Liver (tissue), 9 donors: ENCODE results near the gene TP63. TPM values are rescaled to one million over a fixed set of nuclear protein-coding genes. Genes with fewer than 3 reads are reported as not detected.

ENCODE experiments used
- DNase-seq: peaks from one replicate; pipeline ENCODE4 v3.0.0-alpha.2; 2017; ENCODE audit warnings: low spot score
- H3K27ac ChIP-seq, 2 donors: one replicate each; pipeline ENCODE4 v1.7.0; 2013; ENCODE audit warnings: inconsistent platforms in 2 of 2, low read length in 2 of 2, control low read depth in 1 of 2, low read depth in 1 of 2, mild to moderate bottlenecking in 1 of 2
- H3K27me3 ChIP-seq, 4 donors: one replicate each; pipeline versions ENCODE4 v1.6.1 to v1.7.0; 2013; ENCODE audit warnings: low read length in 3 of 4, inconsistent platforms in 1 of 4, mild to moderate bottlenecking in 1 of 4, moderate library complexity in 1 of 4; ENCODE audit not compliant: control insufficient read depth in 4 of 4, insufficient read depth in 4 of 4
- H3K36me3 ChIP-seq, 4 donors: one replicate each; pipeline versions ENCODE4 v1.6.1 to v1.7.0; 2013; ENCODE audit warnings: low read length in 3 of 4, mild to moderate bottlenecking in 3 of 4, low read depth in 1 of 4, moderate library complexity in 1 of 4; ENCODE audit not compliant: control insufficient read depth in 4 of 4, insufficient read depth in 3 of 4
- H3K4me1 ChIP-seq, 4 donors: one replicate each; pipeline versions ENCODE4 v1.6.1 to v1.7.0; 2013; ENCODE audit warnings: low read length in 3 of 4, mild to moderate bottlenecking in 3 of 4, moderate library complexity in 1 of 4; ENCODE audit not compliant: control insufficient read depth in 4 of 4, insufficient read depth in 4 of 4
- H3K4me3 ChIP-seq, 3 donors: one replicate each; pipeline versions ENCODE4 v1.6.1 to v1.7.0; 2013; ENCODE audit warnings: low read length in 3 of 3, control low read depth in 1 of 3, low read depth in 1 of 3, mild to moderate bottlenecking in 1 of 3
- H3K9ac ChIP-seq, 2 donors: one replicate each; pipeline ENCODE4 v1.7.0; 2013; ENCODE audit warnings: low read length in 2 of 2, mild to moderate bottlenecking in 2 of 2, moderate library complexity in 2 of 2, control low read depth in 1 of 2, low read depth in 1 of 2
- H3K9me3 ChIP-seq, 4 donors: one replicate each; pipeline versions ENCODE4 v1.6.1 to v1.7.0; 2013; ENCODE audit warnings: low read length in 3 of 4; ENCODE audit not compliant: control insufficient read depth in 4 of 4
- ATF3 ChIP-seq: IDR thresholded peaks from 2 replicates; pipeline ENCODE4 v1.6.1; 2016; ENCODE audit warnings: antibody characterized with exemption
- FOXA1 ChIP-seq: IDR thresholded peaks from 2 replicates; pipeline ENCODE4 v1.6.1; 2016; ENCODE audit warnings: antibody characterized with exemption
- FOXA2 ChIP-seq: IDR thresholded peaks from 2 replicates; pipeline ENCODE4 v1.6.1; 2016; ENCODE audit warnings: antibody characterized with exemption
- GABPA ChIP-seq, 2 donors: IDR thresholded peaks in 1 of 2; conservative IDR thresholded peaks in 1 of 2; 2 replicates each; pipeline ENCODE4 v1.6.1; 2016; ENCODE audit warnings: antibody characterized with exemption in 2 of 2, mild to moderate bottlenecking in 1 of 2, moderate library complexity in 1 of 2
- HNF4A ChIP-seq, 2 donors: conservative IDR thresholded peaks; 2 replicates each; pipeline ENCODE4 v1.6.1; 2016; ENCODE audit warnings: antibody characterized with exemption in 2 of 2, mild to moderate bottlenecking in 2 of 2
- HNF4G ChIP-seq: IDR thresholded peaks from 2 replicates; pipeline ENCODE4 v1.6.1; 2016; ENCODE audit warnings: antibody characterized with exemption
- JUND ChIP-seq, 2 donors: IDR thresholded peaks; 2 replicates each; pipeline ENCODE4 v1.6.1; 2016; ENCODE audit warnings: antibody characterized with exemption in 2 of 2
- NR2F2 ChIP-seq: IDR thresholded peaks from 2 replicates; pipeline ENCODE4 v1.6.1; 2016; ENCODE audit warnings: antibody characterized with exemption
- RAD21 ChIP-seq, 2 donors: IDR thresholded peaks; 2 replicates each; pipeline ENCODE4 v1.6.1; 2016; ENCODE audit warnings: antibody characterized with exemption in 2 of 2, mild to moderate bottlenecking in 2 of 2
- RXRA ChIP-seq, 2 donors: IDR thresholded peaks; 2 replicates each; pipeline ENCODE4 v1.6.1; 2017 to 2018; ENCODE audit warnings: antibody characterized with exemption in 2 of 2, mild to moderate bottlenecking in 1 of 2
- SP1 ChIP-seq: IDR thresholded peaks from 2 replicates; pipeline ENCODE4 v1.6.1; 2018; ENCODE audit warnings: antibody characterized with exemption, mild to moderate bottlenecking
- TAF1 ChIP-seq: conservative IDR thresholded peaks from 2 replicates; pipeline ENCODE4 v1.6.1; 2016; ENCODE audit warnings: antibody characterized with exemption, mild to moderate bottlenecking
- YY1 ChIP-seq: IDR thresholded peaks from 2 replicates; pipeline ENCODE4 v1.6.1; 2016; ENCODE audit warnings: antibody characterized with exemption, mild to moderate bottlenecking
- WGBS: extraction: QIAGEN DNeasy Blood & Tissue Kit; methylation state at CpG from one replicate; pipeline ENCODE4 v1.1.7; 2013; 5-methylcytosine and 5-hydroxymethylcytosine counted together
- polyA plus RNA-seq, 2 donors: library from polyadenylated mRNA; stranded (reverse) in 1 of 2; unstranded in 1 of 2; fragments of 200-250 nt in 1 of 2; fragments of >200 nt in 1 of 2; fragmentation: Nextera tagmentation in 1 of 2; extraction: Ambion mirVana in 1 of 2; gene quantifications; one replicate each; pipeline versions ENCODE4 v1.2.1 to v1.2.3, GENCODE V29; 2013 to 2015
- total RNA-seq, 2 donors: library from RNA; depleted of rRNA; stranded (reverse); fragments of >200 nt; gene quantifications; one replicate each; pipeline ENCODE4 v1.2.3, GENCODE V29; 2014
- TF ChIP-seq, protein P1 (sequence below): fragments of 150-350 bp; IDR thresholded peaks from 2 replicates; pipeline ENCODE4 v1.5.1; 2017; ENCODE audit warnings: improper control_type of control experiment, low read depth, low read length; ENCODE audit not compliant: missing input control
- TF ChIP-seq, protein P2 (sequence below): IDR thresholded peaks from 2 replicates; pipeline ENCODE4 v1.6.1; 2016; ENCODE audit warnings: antibody characterized with exemption
- TF ChIP-seq, protein P3 (sequence below): IDR thresholded peaks from 2 replicates; pipeline ENCODE4 v1.6.1; 2016; ENCODE audit warnings: antibody characterized with exemption
- TF ChIP-seq, protein P4 (sequence below): IDR thresholded peaks from 2 replicates; pipeline ENCODE4 v1.6.1; 2016; ENCODE audit warnings: antibody characterized with exemption, mild to moderate bottlenecking
- donor health status: healthy.
- donor health status: healthy.
- donor health status: healthy.
- donor health status: healthy.
- donor health status: healthy.

Gene TP63
- total and polyA plus RNA-seq, 4 donors: under 0.01 to 0.08 (median 0.05) TPM; not detected in 1

- Histone ChIP-seq H3K27ac (no peak overlapping the region), H3K9me3 (no peaks in the 10 kb centered on the region), H3K27me3 (no peaks in the 10 kb centered on the region), H3K4me1 (no peaks in the 10 kb centered on the region), H3K4me3 (no peak overlapping the region), H3K9ac (no peak overlapping the region), H3K36me3 (no peaks in the 10 kb centered on the region)
- DNase-seq: no peak
- 85% methylated on average over 6 of the region's 6 CpGs for WGBS
- TF ChIP-seq HNF4A (conservative IDR thresholded peaks at IDR 0.05): no peak
- no peak for TF ChIP-seq YY1
- TF ChIP-seq, protein P1, sequence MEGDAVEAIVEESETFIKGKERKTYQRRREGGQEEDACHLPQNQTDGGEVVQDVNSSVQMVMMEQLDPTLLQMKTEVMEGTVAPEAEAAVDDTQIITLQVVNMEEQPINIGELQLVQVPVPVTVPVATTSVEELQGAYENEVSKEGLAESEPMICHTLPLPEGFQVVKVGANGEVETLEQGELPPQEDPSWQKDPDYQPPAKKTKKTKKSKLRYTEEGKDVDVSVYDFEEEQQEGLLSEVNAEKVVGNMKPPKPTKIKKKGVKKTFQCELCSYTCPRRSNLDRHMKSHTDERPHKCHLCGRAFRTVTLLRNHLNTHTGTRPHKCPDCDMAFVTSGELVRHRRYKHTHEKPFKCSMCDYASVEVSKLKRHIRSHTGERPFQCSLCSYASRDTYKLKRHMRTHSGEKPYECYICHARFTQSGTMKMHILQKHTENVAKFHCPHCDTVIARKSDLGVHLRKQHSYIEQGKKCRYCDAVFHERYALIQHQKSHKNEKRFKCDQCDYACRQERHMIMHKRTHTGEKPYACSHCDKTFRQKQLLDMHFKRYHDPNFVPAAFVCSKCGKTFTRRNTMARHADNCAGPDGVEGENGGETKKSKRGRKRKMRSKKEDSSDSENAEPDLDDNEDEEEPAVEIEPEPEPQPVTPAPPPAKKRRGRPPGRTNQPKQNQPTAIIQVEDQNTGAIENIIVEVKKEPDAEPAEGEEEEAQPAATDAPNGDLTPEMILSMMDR: no peak
- no peak for TF ChIP-seq ATF3
- TF ChIP-seq FOXA2: no peak
- TF ChIP-seq TAF1: no peak
- TF ChIP-seq, protein P2, sequence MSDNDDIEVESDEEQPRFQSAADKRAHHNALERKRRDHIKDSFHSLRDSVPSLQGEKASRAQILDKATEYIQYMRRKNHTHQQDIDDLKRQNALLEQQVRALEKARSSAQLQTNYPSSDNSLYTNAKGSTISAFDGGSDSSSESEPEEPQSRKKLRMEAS: no peak
- TF ChIP-seq, protein P3, sequence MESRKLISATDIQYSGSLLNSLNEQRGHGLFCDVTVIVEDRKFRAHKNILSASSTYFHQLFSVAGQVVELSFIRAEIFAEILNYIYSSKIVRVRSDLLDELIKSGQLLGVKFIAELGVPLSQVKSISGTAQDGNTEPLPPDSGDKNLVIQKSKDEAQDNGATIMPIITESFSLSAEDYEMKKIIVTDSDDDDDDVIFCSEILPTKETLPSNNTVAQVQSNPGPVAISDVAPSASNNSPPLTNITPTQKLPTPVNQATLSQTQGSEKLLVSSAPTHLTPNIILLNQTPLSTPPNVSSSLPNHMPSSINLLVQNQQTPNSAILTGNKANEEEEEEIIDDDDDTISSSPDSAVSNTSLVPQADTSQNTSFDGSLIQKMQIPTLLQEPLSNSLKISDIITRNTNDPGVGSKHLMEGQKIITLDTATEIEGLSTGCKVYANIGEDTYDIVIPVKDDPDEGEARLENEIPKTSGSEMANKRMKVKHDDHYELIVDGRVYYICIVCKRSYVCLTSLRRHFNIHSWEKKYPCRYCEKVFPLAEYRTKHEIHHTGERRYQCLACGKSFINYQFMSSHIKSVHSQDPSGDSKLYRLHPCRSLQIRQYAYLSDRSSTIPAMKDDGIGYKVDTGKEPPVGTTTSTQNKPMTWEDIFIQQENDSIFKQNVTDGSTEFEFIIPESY: no peak
- TF ChIP-seq, protein P4, sequence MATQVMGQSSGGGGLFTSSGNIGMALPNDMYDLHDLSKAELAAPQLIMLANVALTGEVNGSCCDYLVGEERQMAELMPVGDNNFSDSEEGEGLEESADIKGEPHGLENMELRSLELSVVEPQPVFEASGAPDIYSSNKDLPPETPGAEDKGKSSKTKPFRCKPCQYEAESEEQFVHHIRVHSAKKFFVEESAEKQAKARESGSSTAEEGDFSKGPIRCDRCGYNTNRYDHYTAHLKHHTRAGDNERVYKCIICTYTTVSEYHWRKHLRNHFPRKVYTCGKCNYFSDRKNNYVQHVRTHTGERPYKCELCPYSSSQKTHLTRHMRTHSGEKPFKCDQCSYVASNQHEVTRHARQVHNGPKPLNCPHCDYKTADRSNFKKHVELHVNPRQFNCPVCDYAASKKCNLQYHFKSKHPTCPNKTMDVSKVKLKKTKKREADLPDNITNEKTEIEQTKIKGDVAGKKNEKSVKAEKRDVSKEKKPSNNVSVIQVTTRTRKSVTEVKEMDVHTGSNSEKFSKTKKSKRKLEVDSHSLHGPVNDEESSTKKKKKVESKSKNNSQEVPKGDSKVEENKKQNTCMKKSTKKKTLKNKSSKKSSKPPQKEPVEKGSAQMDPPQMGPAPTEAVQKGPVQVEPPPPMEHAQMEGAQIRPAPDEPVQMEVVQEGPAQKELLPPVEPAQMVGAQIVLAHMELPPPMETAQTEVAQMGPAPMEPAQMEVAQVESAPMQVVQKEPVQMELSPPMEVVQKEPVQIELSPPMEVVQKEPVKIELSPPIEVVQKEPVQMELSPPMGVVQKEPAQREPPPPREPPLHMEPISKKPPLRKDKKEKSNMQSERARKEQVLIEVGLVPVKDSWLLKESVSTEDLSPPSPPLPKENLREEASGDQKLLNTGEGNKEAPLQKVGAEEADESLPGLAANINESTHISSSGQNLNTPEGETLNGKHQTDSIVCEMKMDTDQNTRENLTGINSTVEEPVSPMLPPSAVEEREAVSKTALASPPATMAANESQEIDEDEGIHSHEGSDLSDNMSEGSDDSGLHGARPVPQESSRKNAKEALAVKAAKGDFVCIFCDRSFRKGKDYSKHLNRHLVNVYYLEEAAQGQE: no peak
- TF ChIP-seq RXRA (IDR thresholded peaks at IDR 0.05): no peak
- TF ChIP-seq JUND (IDR thresholded peaks at IDR 0.05): no peak
- TF ChIP-seq NR2F2: no peak
- TF ChIP-seq SP1: no peak
- TF ChIP-seq GABPA (IDR thresholded peaks at IDR 0.05 in 1 of 2, conservative IDR thresholded peaks at IDR 0.05 in 1 of 2): no peak
- TF ChIP-seq RAD21 (IDR thresholded peaks at IDR 0.05): no peak
- TF ChIP-seq FOXA1: no peak
- TF ChIP-seq HNF4G: no peak
Observed at GRCh38 chr3:189838291-189838690, 207.1 kb downstream of the TP63 start.

- Histone ChIP-seq H3K4me1 (no peaks in the 10 kb centered on the region), H3K36me3 (no peaks in the 10 kb centered on the region), H3K27me3 (no peaks in the 10 kb centered on the region), H3K4me3 (no peak overlapping the region), H3K27ac (no peak overlapping the region), H3K9ac (no peak overlapping the region), H3K9me3 (no peaks in the 10 kb centered on the region)
- no peak for DNase-seq
- TF ChIP-seq ATF3 (no peak), RXRA (IDR thresholded peaks at IDR 0.05) (no peak)
- 48% methylated on average over 2 of the region's 2 CpGs for WGBS
Observed at GRCh38 chr3:189839576-189839975, 208.4 kb downstream of the TP63 start.
